ENCODE measurements around the gene TWNK.

The TWNK gene

GRCh38 chr10:100976906-100977305 lies 10.4 kb upstream of the TWNK start:
- Histone ChIP-seq H3K4me3 (ENCODE audit: insufficient read length, low read depth) (no peak overlapping the region), H3K9me3 (ENCODE audit: insufficient read depth, low read length) (no peaks in the 10 kb centered on the region), H3K9ac (ENCODE audit: insufficient read length, low read depth) (no peak overlapping the region), H3K4me1 (ENCODE audit: insufficient read depth, insufficient read length) (peaks cover 8% of the 10 kb centered on the region), H3K36me3 (ENCODE audit: insufficient read depth, insufficient read length, low read length) (peaks cover 32% of the 10 kb centered on the region), H3K27me3 (ENCODE audit: insufficient read depth, insufficient read length) (no peaks in the 10 kb centered on the region)
- no peak for TF ChIP-seq YY1 (IDR thresholded peaks at IDR 0.05; ENCODE audit: insufficient read depth, insufficient read length)
- TF ChIP-seq ZNF274 (IDR thresholded peaks at IDR 0.05; ENCODE audit: low read depth, low read length) = no peak
- TF ChIP-seq SUZ12 (IDR thresholded peaks at IDR 0.05; ENCODE audit: extremely low read depth, insufficient read depth, insufficient read length) = no peak
- DNase-seq (ENCODE audit: low read depth, low spot score) = no peak

GRCh38 chr10:100977436-100977835 lies 9.9 kb upstream of the TWNK start:
- no peaks in the 10 kb centered on the region for H3K9me3 ChIP-seq (ENCODE audit: insufficient read depth, low read length)
- H3K27me3 ChIP-seq (ENCODE audit: insufficient read depth, insufficient read length) = no peaks in the 10 kb centered on the region
- H3K9ac ChIP-seq (ENCODE audit: insufficient read length, low read depth) = no peak overlapping the region
- TF ChIP-seq SUZ12 (IDR thresholded peaks at IDR 0.05; ENCODE audit: extremely low read depth, insufficient read depth, insufficient read length) (no peak), ZNF274 (IDR thresholded peaks at IDR 0.05; ENCODE audit: low read depth, low read length) (no peak), YY1 (IDR thresholded peaks at IDR 0.05; ENCODE audit: insufficient read depth, insufficient read length) (no peak)
- no peak for DNase-seq (ENCODE audit: low read depth, low spot score)
- peaks cover 35% of the 10 kb centered on the region for H3K36me3 ChIP-seq (ENCODE audit: insufficient read depth, insufficient read length, low read length)
- peaks cover 5% of the 10 kb centered on the region for H3K4me1 ChIP-seq (ENCODE audit: insufficient read depth, insufficient read length)
- H3K4me3 ChIP-seq (ENCODE audit: insufficient read length, low read depth) = no peak overlapping the region

GRCh38 chr10:100978121-100978900 lies 9.0 kb upstream of the TWNK start:
- no peak for DNase-seq (ENCODE audit: low read depth, low spot score)

GRCh38 chr10:100978901-100979195 lies 8.5 kb upstream of the TWNK start:
- Histone ChIP-seq H3K4me3 (ENCODE audit: insufficient read length, low read depth) (no peak overlapping the region), H3K36me3 (ENCODE audit: insufficient read depth, insufficient read length, low read length) (peaks cover 42% of the 10 kb centered on the region), H3K9me3 (ENCODE audit: insufficient read depth, low read length) (no peaks in the 10 kb centered on the region), H3K9ac (ENCODE audit: insufficient read length, low read depth) (no peak overlapping the region), H3K4me1 (ENCODE audit: insufficient read depth, insufficient read length) (no peaks in the 10 kb centered on the region), H3K27me3 (ENCODE audit: insufficient read depth, insufficient read length) (no peaks in the 10 kb centered on the region)
- TF ChIP-seq ZNF274 (IDR thresholded peaks at IDR 0.05; ENCODE audit: low read depth, low read length) (no peak), SUZ12 (IDR thresholded peaks at IDR 0.05; ENCODE audit: extremely low read depth, insufficient read depth, insufficient read length) (no peak), YY1 (IDR thresholded peaks at IDR 0.05; ENCODE audit: insufficient read depth, insufficient read length) (no peak)
- DNase-seq (ENCODE audit: low read depth, low spot score) = no peak

More at GRCh38 chr10:100978121-100978900, 9.0 kb upstream of the TWNK start:
- H3K9ac ChIP-seq (ENCODE audit: insufficient read length, low read depth) = no peak overlapping the region
- no peaks in the 10 kb centered on the region for H3K9me3 ChIP-seq (ENCODE audit: insufficient read depth, low read length)
- no peak for TF ChIP-seq SUZ12 (IDR thresholded peaks at IDR 0.05; ENCODE audit: extremely low read depth, insufficient read depth, insufficient read length)
- no peak for TF ChIP-seq YY1 (IDR thresholded peaks at IDR 0.05; ENCODE audit: insufficient read depth, insufficient read length)
- TF ChIP-seq ZNF274 (IDR thresholded peaks at IDR 0.05; ENCODE audit: low read depth, low read length) = no peak
- H3K4me3 ChIP-seq (ENCODE audit: insufficient read length, low read depth) = no peak overlapping the region
- no peaks in the 10 kb centered on the region for H3K4me1 ChIP-seq (ENCODE audit: insufficient read depth, insufficient read length)
- H3K36me3 ChIP-seq (ENCODE audit: insufficient read depth, insufficient read length, low read length) = peaks cover 40% of the 10 kb centered on the region
- H3K27me3 ChIP-seq (ENCODE audit: insufficient read depth, insufficient read length) = no peaks in the 10 kb centered on the region

DNA sequence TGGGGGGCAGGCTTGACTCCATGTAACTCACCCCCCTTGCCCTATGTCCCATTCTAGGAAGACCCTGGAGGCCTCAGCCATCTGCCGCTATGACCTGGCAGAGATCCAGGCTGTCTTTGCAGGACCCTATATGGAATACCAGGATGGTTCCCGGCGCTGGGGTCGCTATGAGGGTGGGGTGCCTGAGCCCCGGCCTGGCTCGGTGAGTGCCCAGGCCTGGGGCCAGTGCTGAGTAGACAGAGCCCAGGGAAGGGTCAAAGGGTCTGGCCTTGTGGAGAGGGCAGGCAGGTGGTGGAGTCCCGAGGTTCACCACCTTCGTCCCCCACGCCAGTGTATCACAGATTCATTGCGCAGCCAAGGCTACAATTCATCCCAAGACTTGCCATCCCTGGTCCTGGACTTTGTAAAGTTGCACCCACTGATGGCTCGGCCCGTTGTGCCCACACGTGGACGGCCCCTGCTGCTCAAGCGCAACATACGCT lies 7.5 kb upstream of the TWNK start:
- Histone ChIP-seq H3K9ac (ENCODE audit: insufficient read length, low read depth) (no peak overlapping the region), H3K4me3 (ENCODE audit: insufficient read length, low read depth) (no peak overlapping the region), H3K9me3 (ENCODE audit: insufficient read depth, low read length) (no peaks in the 10 kb centered on the region), H3K27me3 (ENCODE audit: insufficient read depth, insufficient read length) (no peaks in the 10 kb centered on the region), H3K4me1 (ENCODE audit: insufficient read depth, insufficient read length) (no peaks in the 10 kb centered on the region), H3K36me3 (ENCODE audit: insufficient read depth, insufficient read length, low read length) (peaks cover 42% of the 10 kb centered on the region)
- TF ChIP-seq ZNF274 (IDR thresholded peaks at IDR 0.05; ENCODE audit: low read depth, low read length) (no peak), YY1 (IDR thresholded peaks at IDR 0.05; ENCODE audit: insufficient read depth, insufficient read length) (no peak), SUZ12 (IDR thresholded peaks at IDR 0.05; ENCODE audit: extremely low read depth, insufficient read depth, insufficient read length) (no peak)
- no peak for DNase-seq (ENCODE audit: low read depth, low spot score)

DNA sequence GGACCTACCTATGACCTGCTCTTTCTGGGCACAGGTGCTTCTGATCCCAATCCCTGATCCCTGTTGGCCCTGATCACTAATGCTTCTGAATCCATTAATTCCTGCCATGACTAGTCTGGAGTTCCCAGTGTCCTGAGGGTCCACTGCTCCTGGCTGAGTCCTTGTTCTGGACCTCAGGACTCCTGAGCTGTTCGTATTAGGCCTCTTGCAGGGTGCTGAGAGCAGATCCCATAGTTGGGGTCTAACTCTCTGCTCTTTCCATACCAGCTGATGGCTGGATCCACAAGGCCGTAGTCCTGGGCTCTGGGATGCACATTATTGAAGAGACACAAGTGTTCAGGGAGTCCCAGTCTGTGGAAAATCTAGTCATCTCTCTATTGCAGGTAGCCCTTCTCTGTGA lies 7.0 kb upstream of the TWNK start:
- H3K27me3 ChIP-seq (ENCODE audit: insufficient read depth, insufficient read length) = no peaks in the 10 kb centered on the region
- H3K9ac ChIP-seq (ENCODE audit: insufficient read length, low read depth) = no peak overlapping the region
- TF ChIP-seq ZNF274 (IDR thresholded peaks at IDR 0.05; ENCODE audit: low read depth, low read length) = no peak
- TF ChIP-seq SUZ12 (IDR thresholded peaks at IDR 0.05; ENCODE audit: extremely low read depth, insufficient read depth, insufficient read length) = no peak

GRCh38 chr10:100980711-100981110 lies 6.6 kb upstream of the TWNK start:
- Histone ChIP-seq H3K9me3 (ENCODE audit: insufficient read depth, low read length) (no peaks in the 10 kb centered on the region), H3K9ac (ENCODE audit: insufficient read length, low read depth) (no peak overlapping the region), H3K4me3 (ENCODE audit: insufficient read length, low read depth) (no peak overlapping the region), H3K36me3 (ENCODE audit: insufficient read depth, insufficient read length, low read length) (peaks cover 48% of the 10 kb centered on the region), H3K4me1 (ENCODE audit: insufficient read depth, insufficient read length) (no peaks in the 10 kb centered on the region), H3K27me3 (ENCODE audit: insufficient read depth, insufficient read length) (no peaks in the 10 kb centered on the region)
- TF ChIP-seq ZNF274 (IDR thresholded peaks at IDR 0.05; ENCODE audit: low read depth, low read length) = no peak
- no peak for DNase-seq (ENCODE audit: low read depth, low spot score)

More for the DNA sequence above, 7.0 kb upstream of the TWNK start:
- H3K4me3 ChIP-seq (ENCODE audit: insufficient read length, low read depth) = no peak overlapping the region
- H3K4me1 ChIP-seq (ENCODE audit: insufficient read depth, insufficient read length) = no peaks in the 10 kb centered on the region
- H3K36me3 ChIP-seq (ENCODE audit: insufficient read depth, insufficient read length, low read length) = peaks cover 44% of the 10 kb centered on the region
- no peaks in the 10 kb centered on the region for H3K9me3 ChIP-seq (ENCODE audit: insufficient read depth, low read length)
- DNase-seq (ENCODE audit: low read depth, low spot score) = no peak
